Coronary artery (tissue), 2 donors: Measurements from ENCODE around the gene TRIM56.
"Not testable (repeated sequence)": the region's sequence is repeated elsewhere in the genome, so short reads cannot be mapped to it uniquely, and the experiment has no call there.

Experiments
- DNase-seq: peaks from one replicate; pipeline ENCODE4 v3.0.0-alpha.2; 2017; ENCODE audit warnings: low spot score
- H3K27ac ChIP-seq, 2 donors: fragments of 200-600 bp; sonication (generic); one replicate each; pipeline ENCODE4 v1.5.1; 2016 to 2019
- H3K4me3 ChIP-seq: fragments of 200-600 bp; sonication (generic); 2 replicates; pipeline ENCODE4 v1.5.1; 2016; ENCODE audit warnings: mild to moderate bottlenecking, moderate library complexity
- TF ChIP-seq, protein P1 (sequence below): fragments of 200-600 bp; sonication (generic); IDR thresholded peaks from one replicate; pipeline ENCODE4 v1.5.1; 2019; ENCODE audit warnings: antibody characterized with exemption

TRIM56 gene

DNA sequence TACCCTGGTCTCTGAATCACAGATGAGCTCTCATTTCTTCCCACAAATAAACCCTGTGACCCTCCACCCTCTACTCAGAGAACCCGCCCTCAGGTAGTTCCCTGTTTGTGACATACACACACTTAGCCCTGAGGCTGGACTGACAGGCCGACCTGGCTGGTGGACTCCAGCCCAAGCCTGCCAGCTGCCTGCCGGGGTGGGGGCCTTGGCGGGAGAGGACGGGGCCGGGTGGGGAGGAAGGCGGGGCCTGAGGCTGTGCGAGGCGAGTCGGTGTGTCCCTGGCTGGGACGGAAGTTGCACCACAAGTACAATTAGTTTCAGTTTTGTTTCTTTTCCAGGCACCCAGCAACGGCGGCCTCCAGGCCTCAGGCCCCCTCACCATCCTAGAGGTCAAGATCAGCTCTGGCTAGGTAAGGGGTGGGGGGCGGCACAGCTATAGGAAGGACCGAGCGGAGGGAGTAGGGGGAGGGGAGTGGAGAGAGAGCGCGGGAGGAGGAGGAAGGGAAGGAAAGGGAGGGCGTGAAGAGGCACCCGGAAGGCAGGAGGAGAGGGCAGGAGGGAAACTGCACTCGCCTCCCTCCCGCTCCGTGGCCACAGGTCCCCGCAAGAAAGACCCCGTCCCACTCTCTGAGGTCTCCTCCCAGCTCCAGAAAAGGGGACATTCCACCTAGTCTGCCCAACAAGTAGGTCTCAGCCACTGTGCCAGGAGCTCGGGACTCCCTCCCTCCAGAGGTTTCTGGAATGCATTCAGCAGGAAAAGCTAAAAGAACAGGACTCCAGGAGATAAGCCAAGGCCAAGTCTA, at the start of gene TRIM56:
Gene TRIM56, plus strand, starts transcription at position 320 of the 803 bp plus-strand sequence. CDS start 1,832 bp downstream, outside the sequence.
- Histone ChIP-seq H3K27ac (peak within 1 kb of the TSS; percentile 89 to 97), H3K4me3 (peak within 1 kb of the TSS; percentile 87)
- peak; percentile 93 for DNase-seq
- TF ChIP-seq, protein P1, sequence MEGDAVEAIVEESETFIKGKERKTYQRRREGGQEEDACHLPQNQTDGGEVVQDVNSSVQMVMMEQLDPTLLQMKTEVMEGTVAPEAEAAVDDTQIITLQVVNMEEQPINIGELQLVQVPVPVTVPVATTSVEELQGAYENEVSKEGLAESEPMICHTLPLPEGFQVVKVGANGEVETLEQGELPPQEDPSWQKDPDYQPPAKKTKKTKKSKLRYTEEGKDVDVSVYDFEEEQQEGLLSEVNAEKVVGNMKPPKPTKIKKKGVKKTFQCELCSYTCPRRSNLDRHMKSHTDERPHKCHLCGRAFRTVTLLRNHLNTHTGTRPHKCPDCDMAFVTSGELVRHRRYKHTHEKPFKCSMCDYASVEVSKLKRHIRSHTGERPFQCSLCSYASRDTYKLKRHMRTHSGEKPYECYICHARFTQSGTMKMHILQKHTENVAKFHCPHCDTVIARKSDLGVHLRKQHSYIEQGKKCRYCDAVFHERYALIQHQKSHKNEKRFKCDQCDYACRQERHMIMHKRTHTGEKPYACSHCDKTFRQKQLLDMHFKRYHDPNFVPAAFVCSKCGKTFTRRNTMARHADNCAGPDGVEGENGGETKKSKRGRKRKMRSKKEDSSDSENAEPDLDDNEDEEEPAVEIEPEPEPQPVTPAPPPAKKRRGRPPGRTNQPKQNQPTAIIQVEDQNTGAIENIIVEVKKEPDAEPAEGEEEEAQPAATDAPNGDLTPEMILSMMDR = no peak

DNA sequence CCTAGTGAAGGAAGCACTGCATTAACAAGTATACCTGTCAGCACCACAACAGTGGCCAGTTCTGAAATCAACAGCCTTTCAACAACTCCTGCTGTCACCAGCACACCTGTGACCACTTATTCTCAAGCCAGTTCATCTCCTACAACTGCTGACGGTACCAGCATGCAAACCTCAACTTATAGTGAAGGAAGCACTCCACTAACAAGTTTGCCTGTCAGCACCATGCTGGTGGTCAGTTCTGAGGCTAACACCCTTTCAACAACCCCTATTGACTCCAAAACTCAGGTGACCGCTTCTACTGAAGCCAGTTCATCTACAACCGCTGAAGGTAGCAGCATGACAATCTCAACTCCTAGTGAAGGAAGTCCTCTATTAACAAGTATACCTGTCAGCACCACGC, 49.3 kb upstream of the TRIM56 start:
- no peak for DNase-seq
- H3K4me3 ChIP-seq = no peak overlapping the region
- TF ChIP-seq, protein P1 = no peak
- H3K27ac ChIP-seq = no peak overlapping the region

DNA sequence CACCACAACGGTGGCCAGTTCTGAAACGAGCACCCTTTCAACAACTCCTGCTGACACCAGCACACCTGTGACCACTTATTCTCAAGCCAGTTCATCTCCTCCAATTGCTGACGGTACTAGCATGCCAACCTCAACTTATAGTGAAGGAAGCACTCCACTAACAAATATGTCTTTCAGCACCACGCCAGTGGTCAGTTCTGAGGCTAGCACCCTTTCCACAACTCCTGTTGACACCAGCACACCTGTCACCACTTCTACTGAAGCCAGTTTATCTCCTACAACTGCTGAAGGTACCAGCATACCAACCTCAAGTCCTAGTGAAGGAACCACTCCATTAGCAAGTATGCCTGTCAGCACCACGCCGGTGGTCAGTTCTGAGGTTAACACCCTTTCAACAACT, 44.0 kb upstream of the TRIM56 start:
- H3K27ac ChIP-seq, DNase-seq: not testable (repeated sequence)

GRCh38 chr7:101058355-101058754, 26.9 kb upstream of the TRIM56 start:
- H3K4me3 ChIP-seq = no peak overlapping the region
- no peak for DNase-seq
- TF ChIP-seq, protein P1 = no peak
- no peak overlapping the region for H3K27ac ChIP-seq

More for the DNA sequence above, 44.0 kb upstream of the TRIM56 start:
- not testable (repeated sequence) for H3K4me3 ChIP-seq

- H3K27ac ChIP-seq = no peak overlapping the region
- no peak overlapping the region for H3K4me3 ChIP-seq
- DNase-seq = no peak
- TF ChIP-seq, protein P1 = no peak
Observed at GRCh38 chr7:101059620-101059942, 25.7 kb upstream of the TRIM56 start.

- no peak overlapping the region for H3K27ac ChIP-seq
- no peak for DNase-seq
- TF ChIP-seq, protein P1 = no peak
- H3K4me3 ChIP-seq = no peak overlapping the region
Observed at GRCh38 chr7:101060992-101061391, 24.3 kb upstream of the TRIM56 start.

- not testable (repeated sequence) for H3K27ac ChIP-seq
Observed at GRCh38 chr7:101064176-101064550, 21.1 kb upstream of the TRIM56 start.

GRCh38 chr7:101065162-101065561, 20.1 kb upstream of the TRIM56 start:
- DNase-seq, H3K27ac ChIP-seq, H3K4me3 ChIP-seq: not testable (repeated sequence)

More at GRCh38 chr7:101064176-101064550, 21.1 kb upstream of the TRIM56 start:
- DNase-seq, H3K4me3 ChIP-seq: not testable (repeated sequence)
